ENCODE data around the gene CELA3B. TPM values are rescaled to one million over a fixed set of nuclear protein-coding genes. Genes with fewer than 3 reads are reported as not detected.
"Not testable (repeated sequence)": the region's sequence is repeated elsewhere in the genome, so short reads cannot be mapped to it uniquely, and the experiment has no call there.

Gene CELA3B
- total and polyA plus RNA-seq, 2 of the 8 experiments (the other 6 are each of a cell fraction or from before 2014, with no cell fraction given): not detected

DNA sequence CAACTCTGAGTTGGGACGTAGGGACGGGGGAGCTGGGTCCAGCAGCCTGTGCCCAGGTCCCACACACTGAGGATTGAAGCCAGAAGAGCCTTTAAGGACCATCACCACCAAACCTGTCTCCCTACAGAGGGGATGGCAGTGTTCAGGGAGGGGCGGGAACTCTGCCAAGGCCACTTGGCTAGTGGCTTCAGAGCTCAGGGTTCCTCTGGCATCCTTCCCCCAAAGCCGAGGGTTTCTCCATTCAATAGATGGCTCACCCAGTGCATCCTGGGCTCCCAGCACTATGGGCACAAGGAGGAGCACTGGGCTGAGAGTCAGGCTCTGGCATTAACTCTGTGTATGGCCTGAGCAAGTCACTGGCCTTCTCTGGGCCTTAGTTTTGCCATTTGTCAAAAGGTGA is 4.4 kb downstream of the CELA3B start:
- H3K36me3 ChIP-seq (ENCODE audit: control insufficient read depth in 2 of 4, insufficient read depth in 4 of 4, low read length in 3 of 4); H4K91ac ChIP-seq (replicated peaks; ENCODE audit: insufficient read length, low read length); H3K4me2 ChIP-seq (ENCODE audit: insufficient read depth in 1 of 2, low read depth in 2 of 2, low read length in 2 of 2); H3K79me1 ChIP-seq (ENCODE audit: low read depth, low read length); H3K9me3 ChIP-seq (ENCODE audit: insufficient read depth in 2 of 2, low read depth in 1 of 2, low read length in 1 of 2); POLR2A ChIA-PET (ENCODE audit: partially characterized antibody); H3K4ac ChIP-seq (replicated peaks; ENCODE audit: insufficient read length, low read depth, low read length); H3K23me2 ChIP-seq (ENCODE audit: low read depth, low read length); H3K27me3 ChIP-seq (replicated peaks in 1 of 4; ENCODE audit: control insufficient read depth in 3 of 4, extremely low read depth in 1 of 4, insufficient read depth in 3 of 4, low read length in 3 of 4); H4K5ac ChIP-seq (ENCODE audit: insufficient read length, low read depth, low read length); H4K20me1 ChIP-seq (replicated peaks in 1 of 2; ENCODE audit: control insufficient read depth in 1 of 2, insufficient read depth in 2 of 2, low read length in 2 of 2); H3K9ac ChIP-seq (replicated peaks in 1 of 4; ENCODE audit: extremely low read depth in 1 of 4, low read depth in 3 of 4, low read length in 3 of 4); H2BK5ac ChIP-seq (ENCODE audit: low read depth, low read length); H2AK5ac ChIP-seq (ENCODE audit: low read depth, low read length); H3K14ac ChIP-seq (ENCODE audit: insufficient read length); DNase-seq (ENCODE audit: low read depth in 1 of 2, low spot score in 2 of 2); H2BK12ac ChIP-seq (ENCODE audit: low read depth, low read length); H3K23ac ChIP-seq (ENCODE audit: insufficient read length); H3K18ac ChIP-seq (ENCODE audit: extremely low read depth, low read length); FAIRE-seq; H3K27ac ChIP-seq (ENCODE audit: low read depth, low read length); H2BK15ac ChIP-seq (ENCODE audit: low read length); H3K4me3 ChIP-seq (ENCODE audit: extremely low read depth in 1 of 4, insufficient read depth in 2 of 4, low read depth in 3 of 4, low read length in 4 of 4); H3K56ac ChIP-seq (replicated peaks; ENCODE audit: insufficient read length, low read depth, low read length); H3K79me2 ChIP-seq (ENCODE audit: control insufficient read depth in 1 of 2, insufficient read depth in 2 of 2, low read length in 2 of 2); H3K4me1 ChIP-seq (replicated peaks in 1 of 4; ENCODE audit: control insufficient read depth in 3 of 4, insufficient read depth in 4 of 4, low read length in 3 of 4); H2AFZ ChIP-seq (ENCODE audit: low read length); H2BK120ac ChIP-seq (replicated peaks; ENCODE audit: low read depth, low read length); H4K8ac ChIP-seq (ENCODE audit: extremely low read depth, insufficient read depth, low read length); H2BK20ac ChIP-seq (ENCODE audit: low read length): not testable (repeated sequence)
- WGBS, 2 experiments (ENCODE audit: extremely low coverage in 1 of 2, insufficient coverage in 1 of 2, insufficient read length in 1 of 2, insufficient replicate concordance in 2 of 2, low coverage in 1 of 2, low lambda C conversion rate in 2 of 2, missing lambda C conversion rate in 1 of 2): 90% methylated on average over 3 of the region's 4 CpGs; no CpG with 5 or more reads in 1 of the 2 experiments
- CTCF ChIA-PET (ENCODE audit: partially characterized antibody): interaction anchor here (0.7 to 1.7 kb wide), 6 partner anchors 11 to 433 kb away, joined by 3 to 5 read pairs (median 4); no protein-coding TSS in a partner anchor

All from H1 (cell line).